ENCODE data around the gene ZBTB16.

GRCh38 chr11:114296605-114297372 lies 237.3 kb downstream of the ZBTB16 start:
- TF ChIP-seq POLR2A (IDR thresholded peaks at IDR 0.05) (no peak), CTCF (IDR thresholded peaks at IDR 0.05) (no peak), EP300 (IDR thresholded peaks at IDR 0.05) (no peak)

Measured in ovary (tissue), 3 donors.